GM18519 (cell line): ENCODE data around the gene MPND.
A peak's percentile ranks its signal among the peaks of the same experiment; 100 is the strongest.
"Not testable (repeated sequence)": the region's sequence is repeated elsewhere in the genome, so short reads cannot be mapped to it uniquely, and the experiment has no call there.

Experiments used
- ATAC-seq: cut with Tn5 transposase; IDR thresholded peaks from one replicate; pipeline ENCODE4 v1.9.1; 2021; ENCODE audit warnings: mild to moderate bottlenecking, moderate library complexity; ENCODE audit not compliant: unreplicated experiment, low FRiP score

Gene MPND

DNA sequence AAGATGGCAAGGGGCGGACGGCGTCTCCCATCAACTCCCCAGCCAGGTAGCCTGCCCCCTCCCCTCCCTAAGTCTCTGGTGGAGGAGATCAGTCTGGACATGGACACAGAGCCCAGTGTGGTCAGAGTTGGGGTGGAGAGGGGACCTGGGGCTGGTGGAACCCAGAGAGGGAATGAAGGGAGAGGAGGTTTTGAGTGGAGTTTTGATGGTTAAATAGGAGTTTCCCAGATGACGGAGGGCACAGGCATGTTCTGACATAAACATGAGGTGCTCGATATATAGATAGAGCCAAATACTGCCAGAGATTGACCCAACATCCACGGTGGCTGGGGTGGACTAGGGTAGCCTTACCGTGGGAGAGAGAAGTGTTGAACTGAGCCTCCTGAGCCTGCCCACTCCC, 24.9 kb upstream of the MPND start:
- no peak for ATAC-seq

DNA sequence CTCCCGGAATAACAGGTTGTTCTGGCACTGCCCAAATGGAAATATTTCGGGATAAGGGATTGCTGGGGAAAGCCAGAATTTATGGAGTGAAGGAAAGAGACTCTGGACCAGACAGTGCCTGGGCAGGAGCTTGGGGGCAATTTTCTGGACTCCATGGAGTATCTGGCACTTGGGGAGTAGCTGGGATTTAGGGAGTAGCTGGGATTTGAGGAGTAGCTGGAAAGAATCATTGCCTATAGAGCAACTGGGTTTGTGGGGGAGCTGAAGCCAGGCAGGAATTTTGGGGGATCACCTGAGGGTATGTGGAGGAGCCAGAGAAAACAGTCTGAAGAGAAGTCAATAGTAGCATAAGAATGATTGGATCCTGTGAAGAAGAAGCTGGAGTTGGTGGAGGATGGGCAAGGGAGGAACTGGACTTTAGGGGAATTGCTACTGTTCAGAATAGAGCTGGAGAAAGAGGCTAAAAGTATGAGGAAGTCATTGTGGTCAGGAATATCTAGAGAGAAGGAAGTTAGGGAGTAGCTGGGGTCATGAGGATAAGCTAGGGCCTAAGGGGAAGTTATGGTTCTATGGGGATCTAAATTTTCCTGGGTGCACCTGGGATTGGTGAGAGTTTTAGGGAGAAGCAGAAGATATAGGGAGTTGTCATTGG, 24.2 kb upstream of the MPND start:
- ATAC-seq: no peak

DNA sequence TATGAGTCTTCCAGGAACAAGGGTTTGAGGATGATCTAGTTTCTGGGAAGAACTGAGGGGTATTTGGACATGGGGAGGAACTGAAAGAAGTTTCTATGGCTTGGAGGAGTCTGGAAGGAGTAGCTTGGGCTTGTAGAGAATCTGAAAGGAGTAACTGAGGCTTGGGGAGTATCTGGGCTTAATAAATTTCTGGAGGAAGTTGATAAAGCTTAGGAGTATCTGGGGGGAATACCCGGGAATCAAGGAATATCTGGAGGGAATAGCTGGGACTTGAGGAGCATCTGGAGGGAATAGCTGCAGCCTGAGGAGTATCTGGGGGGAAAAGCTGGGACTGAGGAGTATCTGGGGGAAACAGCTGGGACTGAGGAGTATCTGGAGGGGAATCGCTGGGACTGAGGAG, 22.9 kb upstream of the MPND start:
- no peak for ATAC-seq

DNA sequence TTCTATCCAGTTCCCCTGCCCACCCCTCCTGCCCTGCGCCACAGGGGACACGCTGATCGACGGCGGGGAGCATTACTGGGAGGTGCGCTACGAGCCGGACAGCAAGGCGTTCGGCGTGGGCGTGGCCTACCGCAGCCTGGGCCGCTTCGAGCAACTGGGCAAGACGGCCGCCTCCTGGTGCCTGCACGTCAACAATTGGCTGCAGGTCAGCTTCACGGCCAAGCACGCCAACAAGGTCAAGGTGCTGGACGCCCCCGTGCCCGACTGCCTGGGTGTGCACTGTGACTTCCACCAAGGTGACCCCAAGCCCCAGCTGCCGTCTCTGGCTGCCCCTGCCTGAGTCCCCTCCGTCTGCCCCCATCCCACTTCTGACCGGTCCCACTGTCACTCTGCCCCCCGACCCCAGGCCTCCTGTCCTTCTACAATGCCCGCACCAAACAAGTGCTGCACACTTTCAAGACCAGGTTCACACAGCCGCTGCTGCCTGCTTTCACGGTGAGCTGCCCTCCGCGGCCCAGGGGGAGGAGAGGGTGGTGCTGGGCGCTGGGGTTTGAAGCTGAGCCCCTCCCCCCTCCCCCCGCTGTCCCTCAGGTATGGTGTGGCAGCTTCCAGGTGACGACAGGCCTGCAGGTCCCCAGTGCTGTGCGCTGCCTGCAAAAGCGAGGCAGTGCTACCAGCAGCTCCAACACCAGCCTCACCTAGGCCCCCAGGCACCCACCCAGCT, 20.3 kb upstream of the MPND start:
- no peak for ATAC-seq

DNA sequence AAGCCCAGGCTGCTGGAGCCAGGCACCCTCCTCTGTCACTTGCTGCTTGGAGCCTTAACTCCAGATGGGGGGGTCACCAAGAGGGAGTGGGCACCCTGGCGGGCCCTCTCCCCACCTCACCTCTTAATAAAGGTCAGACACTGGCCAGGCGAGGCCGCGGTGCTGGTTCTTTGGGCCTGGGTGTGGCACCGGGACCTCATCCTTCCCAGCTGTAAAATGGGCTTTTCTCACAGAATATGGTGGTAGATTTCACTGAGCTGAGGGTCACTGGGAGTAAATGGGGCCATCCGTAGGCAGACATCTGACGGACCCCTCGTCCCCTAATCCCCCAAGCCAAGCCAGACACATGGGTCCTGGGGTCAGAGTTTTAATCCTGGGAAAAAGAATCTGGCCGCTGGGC, 19.7 kb upstream of the MPND start:
- ATAC-seq: no peak

DNA sequence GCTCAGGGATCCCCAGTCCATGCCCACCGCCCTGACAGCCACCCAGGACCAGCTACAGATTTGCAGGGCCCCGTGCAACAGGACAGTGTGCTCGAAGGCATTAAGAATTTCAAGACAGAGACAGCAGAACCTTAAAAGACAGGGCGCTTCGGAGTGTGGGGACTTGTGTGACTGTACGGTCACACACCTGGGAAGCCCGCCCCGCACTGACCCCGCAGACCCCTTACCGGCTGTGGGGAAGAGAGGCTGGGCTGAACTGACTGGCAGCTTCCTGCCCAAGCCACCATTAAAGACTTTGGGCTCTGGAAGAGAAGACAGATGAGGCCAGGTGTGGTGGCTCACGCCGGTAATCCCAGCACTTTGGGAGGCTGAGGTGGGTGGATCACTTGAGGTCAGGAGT, 19.1 kb upstream of the MPND start:
- ATAC-seq: no peak

DNA sequence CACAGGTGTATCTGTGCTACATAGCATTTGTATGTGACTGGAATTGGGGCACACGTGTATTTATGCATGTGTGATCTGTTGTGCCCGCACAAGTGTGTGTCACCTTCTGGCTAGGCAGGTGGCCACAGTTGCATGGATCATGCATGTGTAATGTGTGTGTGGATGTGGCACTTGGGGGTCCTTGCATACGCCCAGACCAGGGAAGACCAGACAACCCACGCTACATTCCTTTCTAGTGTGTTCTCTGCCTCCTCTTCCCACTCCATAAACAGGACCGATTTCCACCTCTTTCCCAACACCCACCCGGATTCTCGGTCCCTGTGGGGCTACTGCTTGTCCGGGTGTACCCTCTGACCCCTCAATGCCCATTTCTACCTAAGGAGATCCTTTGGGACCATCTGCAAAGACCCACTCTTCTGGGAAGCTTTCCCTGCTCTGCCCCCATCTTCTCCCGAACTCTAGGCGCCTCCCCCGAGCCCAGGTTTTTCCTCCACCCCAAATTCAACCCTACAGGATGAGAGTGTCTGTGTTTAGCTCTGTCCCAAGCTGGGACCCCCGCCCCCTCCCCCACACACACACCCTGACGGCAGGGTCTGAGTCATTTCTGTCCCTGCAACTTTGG, 17.0 kb upstream of the MPND start:
- no peak for ATAC-seq

DNA sequence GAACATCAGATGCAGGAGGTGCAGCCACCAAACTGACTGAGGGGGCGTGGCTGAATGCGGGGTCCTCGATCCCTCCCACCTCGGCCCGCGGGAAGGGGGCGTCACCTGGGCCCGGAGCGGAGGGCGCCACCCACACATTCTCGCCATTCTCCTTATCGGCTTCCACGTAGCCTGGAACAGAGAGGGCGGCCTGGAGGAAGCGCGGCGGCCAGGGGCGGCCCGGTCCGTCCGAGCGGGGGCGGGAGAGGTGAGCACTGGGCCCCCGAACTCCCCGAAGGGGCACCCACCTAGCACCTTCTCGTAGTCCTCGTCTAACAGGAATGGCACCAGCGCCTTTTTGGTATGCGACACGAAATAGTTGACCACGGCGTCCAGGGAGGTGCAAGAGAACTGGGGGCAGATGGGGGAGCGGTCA, 16.5 kb upstream of the MPND start:
- ATAC-seq: no peak

DNA sequence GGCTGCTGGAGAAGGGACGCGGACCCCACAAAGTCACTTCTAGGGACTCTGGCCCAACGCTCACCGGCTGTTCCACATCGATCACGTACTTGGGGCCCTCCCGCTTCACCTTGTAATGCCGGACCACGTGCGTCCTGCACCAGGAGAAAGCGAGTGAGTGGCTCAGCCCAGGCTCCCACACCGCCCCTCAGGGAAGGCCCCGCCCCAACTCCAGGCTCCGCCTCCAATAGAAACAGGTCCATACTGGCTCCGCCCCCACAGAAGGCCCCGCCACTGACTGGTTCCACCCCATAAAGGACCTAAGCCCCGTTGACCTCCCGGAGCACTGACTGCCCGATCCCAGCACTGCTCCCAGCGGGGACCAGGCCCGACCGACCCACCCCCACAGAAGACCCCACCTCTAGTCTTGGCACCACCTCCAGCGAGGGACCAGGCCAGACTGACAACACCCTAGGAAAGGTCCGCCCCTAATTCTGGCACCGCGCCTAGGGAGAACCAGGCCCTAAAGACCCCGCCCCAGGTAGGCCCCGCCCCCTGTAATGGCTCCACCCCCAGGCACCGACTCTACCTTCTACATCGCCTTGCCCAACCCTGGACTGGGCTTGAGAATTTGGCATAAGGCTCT, 16.0 kb upstream of the MPND start:
- ATAC-seq: no peak

DNA sequence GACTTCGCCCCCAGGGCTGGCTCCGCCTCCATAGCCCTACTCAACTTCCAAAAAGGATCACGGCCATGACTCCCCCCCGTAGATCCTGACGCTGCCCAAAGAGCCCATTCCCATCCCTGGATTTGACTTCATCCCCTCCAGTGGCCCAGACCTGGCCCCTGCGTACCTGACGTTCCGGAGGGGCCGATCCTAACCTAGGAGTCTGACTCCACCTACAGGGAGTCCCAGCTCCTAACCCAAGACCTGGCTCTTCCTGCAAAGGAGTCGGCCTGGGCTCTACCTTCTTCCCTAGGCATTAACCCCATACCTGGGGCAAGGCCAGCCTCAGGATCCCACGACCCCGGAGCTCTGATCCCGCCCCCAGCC, 15.5 kb upstream of the MPND start:
- ATAC-seq: no peak

DNA sequence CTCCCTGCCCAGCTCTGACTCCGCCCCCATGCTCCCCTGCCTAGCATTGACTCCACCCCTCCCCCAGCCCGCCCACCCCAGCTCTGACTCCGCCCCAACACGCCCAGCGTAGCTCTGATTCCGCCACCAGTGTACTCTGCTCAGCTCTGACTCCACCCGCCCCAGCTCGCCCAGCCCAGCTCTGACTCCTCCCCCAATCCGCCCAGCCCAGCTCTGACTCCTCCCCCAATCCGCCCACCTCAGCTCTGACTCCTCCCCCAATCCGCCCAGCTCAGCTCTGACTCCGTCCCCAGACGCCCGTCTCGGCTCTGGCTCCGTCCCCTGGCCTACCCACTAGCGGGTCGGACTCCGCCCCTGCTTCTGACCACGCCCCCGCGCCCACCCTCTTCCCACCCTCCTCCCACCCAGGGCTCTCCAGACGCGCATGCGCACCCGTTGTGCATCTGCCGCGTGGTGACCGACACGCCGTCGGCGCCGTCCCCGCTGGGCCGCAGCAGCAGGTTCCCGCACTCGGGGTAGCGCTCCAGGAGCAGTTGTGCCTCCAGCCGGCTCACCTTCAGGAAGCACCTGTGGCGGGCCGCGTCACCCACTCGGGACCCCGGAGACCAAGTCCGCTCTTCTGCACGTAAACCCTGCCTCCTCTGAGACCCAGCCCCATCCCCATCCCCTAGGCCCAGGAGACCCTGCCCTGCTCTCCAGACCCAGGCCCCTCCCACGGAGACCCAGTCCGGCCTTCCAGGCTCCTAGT, 14.9 kb upstream of the MPND start:
- peak; percentile 63 for ATAC-seq

DNA sequence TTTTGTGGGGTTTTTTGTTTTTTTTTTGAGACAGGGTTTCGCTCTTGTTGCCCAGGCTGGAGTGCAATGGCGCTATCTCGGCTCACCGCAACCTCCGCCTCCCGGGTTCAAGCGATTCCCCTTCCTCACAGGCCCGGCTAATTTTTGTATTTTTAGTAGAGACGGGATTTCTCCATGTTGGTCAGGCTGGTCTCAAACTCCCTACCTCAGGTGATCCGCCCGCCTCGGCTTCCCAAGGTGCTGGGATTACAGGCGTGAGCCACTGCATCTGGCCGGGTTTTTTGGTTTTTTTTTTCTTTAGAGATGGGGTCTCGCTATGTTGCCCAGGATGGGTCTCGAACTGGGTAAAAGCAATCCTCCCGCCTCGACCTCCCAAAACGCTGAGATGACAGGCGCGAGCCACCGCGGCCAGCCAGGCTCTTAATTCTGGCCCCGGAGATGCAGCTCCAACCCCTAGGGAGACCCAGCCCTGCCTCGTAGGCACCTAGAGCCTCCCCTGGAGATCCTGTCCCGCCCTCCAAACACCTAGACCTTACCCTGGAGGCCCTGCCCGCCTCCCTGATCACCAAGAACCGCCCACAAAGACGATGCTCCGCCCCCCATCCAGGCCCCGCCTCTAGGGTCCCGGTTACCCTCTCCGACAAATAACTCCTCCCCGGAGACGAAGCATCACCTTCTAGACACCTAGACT, 14.2 kb upstream of the MPND start:
- ATAC-seq: not testable (repeated sequence)

DNA sequence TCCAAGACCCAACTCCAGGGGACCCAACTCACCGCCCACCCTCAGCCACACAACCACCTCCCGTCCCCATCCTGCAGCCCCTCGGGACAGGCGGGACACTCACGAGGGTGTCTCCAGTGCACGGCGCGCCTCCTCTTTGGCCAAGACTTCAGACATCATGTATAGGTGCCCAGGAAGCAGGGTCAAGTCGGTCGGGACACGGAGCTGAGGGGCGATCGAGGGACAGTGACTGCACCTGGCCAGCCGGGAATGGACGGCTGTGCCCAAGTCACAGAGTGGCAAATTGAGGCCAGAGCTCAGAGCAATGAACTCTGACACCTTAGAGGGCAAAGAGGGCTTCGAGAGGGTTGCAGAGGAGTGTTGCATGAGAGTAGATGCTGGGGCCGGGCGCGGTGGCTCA, 13.5 kb upstream of the MPND start:
- no peak for ATAC-seq

DNA sequence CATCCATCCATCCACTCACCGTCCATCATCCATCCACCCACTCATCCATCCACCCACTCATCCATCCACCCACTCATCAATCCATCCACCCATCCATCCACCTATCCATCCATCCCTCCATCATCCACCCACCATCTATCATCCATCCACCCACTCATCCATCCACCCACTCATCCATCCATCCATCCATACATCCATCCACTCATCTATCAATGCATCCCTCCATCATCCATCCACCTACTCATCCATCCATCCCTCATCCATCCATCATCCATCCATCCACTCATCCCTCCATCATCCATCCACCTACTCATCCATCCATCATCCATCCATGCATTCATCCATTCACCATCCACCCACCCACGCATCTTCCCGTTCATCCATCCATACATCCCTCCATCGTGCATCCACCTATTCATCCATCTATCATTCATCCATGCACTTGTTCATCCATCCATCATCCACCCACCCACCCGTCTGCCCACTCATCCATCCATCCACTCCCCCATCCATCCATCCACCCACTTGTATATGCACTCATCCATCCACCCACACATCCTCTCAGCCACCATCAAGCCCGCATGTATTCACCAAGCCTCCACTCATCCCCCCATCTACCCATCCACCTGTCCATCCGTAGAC, 8.3 kb upstream of the MPND start:
- ATAC-seq: no peak

DNA sequence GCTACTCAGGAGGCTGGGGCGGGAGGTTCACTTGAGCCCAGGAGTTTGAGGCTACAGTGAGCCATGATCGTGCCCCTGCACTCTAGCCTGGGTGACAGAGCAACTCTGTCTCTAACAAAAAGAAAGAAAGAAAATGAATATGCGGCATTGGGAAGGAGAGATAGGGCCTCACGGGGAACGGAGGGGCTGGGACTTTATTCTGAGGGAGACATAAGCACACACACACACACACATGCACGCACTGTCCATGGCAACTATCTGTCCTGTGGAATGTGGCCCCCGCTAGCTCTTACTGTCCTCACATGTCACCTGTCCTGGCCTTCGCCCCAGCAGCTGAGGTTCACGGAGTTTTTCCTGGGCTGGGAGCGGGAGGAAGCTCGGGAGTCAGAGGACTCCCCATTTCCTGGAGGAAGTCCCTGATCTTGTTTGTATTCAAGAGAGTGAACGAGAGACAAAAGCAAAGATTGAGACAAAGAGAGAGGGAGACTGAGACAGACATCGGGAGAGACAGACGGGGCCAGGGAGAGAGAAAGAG, 5.4 kb upstream of the MPND start:
- ATAC-seq: no peak

DNA sequence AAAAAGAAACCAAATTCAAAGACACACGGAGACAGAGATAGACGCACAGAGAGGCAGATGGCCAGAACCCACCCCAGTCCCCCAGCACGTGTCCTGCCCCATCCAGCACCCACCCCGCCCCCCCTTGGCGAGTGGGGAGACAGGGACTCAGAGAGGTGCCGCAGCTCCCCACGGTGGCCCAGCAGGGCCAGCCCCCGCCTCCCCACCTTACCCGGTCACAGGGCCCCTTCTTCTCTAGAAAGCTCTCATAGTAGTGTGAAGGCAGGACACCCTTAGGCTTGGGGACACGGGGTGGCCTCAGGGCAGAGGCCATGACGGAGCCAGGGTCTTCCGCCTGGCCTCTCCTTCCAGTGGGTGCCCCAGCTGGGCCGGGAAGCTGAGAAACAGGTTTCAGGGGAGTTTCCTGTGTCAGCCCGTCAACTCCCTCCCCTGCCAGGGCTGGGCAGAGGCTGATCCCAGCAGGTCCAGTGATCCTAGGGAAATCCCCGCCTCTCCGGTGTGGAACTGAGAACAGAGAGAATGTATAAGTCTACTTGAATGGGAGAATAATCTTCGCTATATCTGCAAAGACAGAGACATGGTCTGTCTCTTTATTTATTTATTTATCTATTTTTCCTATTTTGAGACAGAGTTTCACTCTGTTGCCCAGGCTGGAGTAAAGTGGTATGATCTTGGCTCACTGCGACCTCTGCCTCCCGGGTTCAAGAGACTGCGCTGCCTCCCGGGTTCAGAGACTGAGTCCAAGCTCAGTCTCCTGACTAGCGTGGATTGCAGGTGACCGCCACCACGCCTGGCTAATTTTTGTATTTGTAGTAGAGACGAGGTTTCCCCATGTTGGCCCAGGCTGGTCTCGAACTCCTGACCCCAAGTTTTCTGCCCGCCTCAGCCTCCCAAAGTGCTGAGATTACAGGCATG, 4.7 kb upstream of the MPND start, which contains the start of gene STAP2:
STAP2 (minus strand) TSS at position 387 of the 915 bp plus-strand sequence; CDS start at position 313, 74 bp downstream.
- ATAC-seq: no peak

DNA sequence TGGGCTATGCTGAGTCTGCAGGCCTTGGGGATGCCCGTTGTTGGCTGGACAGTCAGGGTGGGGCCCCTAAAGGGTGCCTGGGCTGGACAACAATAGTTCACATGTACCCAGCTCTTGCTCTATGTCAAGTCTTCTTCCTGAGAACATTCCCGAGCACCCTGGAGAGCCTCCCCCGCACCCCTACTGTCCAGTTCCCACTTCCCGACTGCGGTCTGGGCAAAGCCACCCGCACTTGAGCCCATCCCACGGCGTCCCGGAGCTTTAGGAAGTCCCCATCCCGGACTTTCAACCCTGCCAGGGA, 1.1 kb upstream of the MPND start:
- ATAC-seq: no peak

DNA sequence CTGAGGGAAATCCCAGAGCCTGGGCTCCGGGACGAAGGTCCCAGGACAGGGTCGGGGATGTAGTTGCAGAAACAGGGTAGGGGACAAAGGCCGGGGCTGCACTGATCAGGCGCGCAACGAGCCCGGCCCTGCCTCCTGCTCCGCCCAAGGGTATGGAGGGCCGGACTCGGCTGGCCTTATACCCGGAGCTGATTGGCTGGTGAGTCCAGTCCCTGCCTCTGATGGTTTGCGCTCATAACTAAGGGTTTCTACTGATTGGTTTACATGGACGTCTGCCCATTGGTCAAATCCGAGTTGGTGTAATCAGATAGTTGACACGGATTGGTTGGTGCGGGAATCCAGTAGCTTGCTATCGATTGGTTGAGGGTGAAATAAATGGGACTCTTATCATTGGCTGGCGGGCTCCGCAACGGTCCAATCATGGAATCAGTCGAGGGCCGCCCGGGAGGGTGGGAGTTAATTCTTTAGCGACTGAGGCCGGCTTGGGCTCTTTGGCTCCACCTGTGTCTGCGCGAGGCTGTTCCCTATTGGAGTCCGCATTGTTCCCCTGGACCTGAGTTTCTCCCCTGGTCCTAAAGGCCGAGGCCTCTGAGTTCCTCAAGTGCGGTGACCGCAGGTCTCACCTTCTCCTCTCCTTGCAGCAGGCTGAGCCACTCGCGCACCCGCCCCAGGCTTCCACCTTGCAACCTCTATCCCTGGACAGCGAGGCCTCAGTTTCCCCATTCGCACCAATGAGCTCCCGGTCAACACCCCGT, 570 bp upstream of the MPND start:
- ATAC-seq: peak; percentile 79
